ENCODE results near the gene PHACTR3. TPM values are rescaled to one million over a fixed set of nuclear protein-coding genes. Genes with fewer than 3 reads are reported as not detected.

Gene PHACTR3
- total and polyA plus RNA-seq, 2 experiments from 2014 or later: 0.45 to 0.61 TPM

DNA sequence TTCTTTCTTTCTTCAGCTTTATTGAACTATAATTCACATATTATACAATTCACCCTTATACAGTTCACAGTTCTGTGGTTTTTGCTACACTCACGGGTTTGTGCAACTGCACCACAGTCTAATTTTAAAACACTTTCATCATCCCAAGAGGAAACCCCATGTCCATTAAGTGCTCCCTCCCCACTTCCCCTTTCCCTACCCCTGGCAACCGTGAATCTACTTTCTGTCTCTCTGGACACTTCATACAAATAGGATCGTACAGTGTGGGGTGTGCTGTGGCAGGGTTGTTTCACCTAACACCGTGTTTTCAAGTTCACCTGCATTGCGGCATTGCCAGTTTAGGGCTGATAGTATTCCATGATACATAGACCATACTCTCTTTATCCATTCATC, 118.8 kb downstream of the PHACTR3 start:
- H3K79me2 ChIP-seq (replicated peaks; ENCODE audit: insufficient read depth): no peaks in the 10 kb centered on the region
- H3F3A ChIP-seq (replicated peaks; ENCODE audit: low read depth): no peaks in the 10 kb centered on the region
- TF ChIP-seq ZNF114 (CRISPR knock-in tag; IDR thresholded peaks at IDR 0.05): no peak
- no peak for TF ChIP-seq CREB1 (CRISPR knock-in tag; IDR thresholded peaks at IDR 0.05; ENCODE audit: low read depth)
- no peak for TF ChIP-seq JUNB (IDR thresholded peaks at IDR 0.05; ENCODE audit: unreplicated experiment)
- TF ChIP-seq, protein P1, sequence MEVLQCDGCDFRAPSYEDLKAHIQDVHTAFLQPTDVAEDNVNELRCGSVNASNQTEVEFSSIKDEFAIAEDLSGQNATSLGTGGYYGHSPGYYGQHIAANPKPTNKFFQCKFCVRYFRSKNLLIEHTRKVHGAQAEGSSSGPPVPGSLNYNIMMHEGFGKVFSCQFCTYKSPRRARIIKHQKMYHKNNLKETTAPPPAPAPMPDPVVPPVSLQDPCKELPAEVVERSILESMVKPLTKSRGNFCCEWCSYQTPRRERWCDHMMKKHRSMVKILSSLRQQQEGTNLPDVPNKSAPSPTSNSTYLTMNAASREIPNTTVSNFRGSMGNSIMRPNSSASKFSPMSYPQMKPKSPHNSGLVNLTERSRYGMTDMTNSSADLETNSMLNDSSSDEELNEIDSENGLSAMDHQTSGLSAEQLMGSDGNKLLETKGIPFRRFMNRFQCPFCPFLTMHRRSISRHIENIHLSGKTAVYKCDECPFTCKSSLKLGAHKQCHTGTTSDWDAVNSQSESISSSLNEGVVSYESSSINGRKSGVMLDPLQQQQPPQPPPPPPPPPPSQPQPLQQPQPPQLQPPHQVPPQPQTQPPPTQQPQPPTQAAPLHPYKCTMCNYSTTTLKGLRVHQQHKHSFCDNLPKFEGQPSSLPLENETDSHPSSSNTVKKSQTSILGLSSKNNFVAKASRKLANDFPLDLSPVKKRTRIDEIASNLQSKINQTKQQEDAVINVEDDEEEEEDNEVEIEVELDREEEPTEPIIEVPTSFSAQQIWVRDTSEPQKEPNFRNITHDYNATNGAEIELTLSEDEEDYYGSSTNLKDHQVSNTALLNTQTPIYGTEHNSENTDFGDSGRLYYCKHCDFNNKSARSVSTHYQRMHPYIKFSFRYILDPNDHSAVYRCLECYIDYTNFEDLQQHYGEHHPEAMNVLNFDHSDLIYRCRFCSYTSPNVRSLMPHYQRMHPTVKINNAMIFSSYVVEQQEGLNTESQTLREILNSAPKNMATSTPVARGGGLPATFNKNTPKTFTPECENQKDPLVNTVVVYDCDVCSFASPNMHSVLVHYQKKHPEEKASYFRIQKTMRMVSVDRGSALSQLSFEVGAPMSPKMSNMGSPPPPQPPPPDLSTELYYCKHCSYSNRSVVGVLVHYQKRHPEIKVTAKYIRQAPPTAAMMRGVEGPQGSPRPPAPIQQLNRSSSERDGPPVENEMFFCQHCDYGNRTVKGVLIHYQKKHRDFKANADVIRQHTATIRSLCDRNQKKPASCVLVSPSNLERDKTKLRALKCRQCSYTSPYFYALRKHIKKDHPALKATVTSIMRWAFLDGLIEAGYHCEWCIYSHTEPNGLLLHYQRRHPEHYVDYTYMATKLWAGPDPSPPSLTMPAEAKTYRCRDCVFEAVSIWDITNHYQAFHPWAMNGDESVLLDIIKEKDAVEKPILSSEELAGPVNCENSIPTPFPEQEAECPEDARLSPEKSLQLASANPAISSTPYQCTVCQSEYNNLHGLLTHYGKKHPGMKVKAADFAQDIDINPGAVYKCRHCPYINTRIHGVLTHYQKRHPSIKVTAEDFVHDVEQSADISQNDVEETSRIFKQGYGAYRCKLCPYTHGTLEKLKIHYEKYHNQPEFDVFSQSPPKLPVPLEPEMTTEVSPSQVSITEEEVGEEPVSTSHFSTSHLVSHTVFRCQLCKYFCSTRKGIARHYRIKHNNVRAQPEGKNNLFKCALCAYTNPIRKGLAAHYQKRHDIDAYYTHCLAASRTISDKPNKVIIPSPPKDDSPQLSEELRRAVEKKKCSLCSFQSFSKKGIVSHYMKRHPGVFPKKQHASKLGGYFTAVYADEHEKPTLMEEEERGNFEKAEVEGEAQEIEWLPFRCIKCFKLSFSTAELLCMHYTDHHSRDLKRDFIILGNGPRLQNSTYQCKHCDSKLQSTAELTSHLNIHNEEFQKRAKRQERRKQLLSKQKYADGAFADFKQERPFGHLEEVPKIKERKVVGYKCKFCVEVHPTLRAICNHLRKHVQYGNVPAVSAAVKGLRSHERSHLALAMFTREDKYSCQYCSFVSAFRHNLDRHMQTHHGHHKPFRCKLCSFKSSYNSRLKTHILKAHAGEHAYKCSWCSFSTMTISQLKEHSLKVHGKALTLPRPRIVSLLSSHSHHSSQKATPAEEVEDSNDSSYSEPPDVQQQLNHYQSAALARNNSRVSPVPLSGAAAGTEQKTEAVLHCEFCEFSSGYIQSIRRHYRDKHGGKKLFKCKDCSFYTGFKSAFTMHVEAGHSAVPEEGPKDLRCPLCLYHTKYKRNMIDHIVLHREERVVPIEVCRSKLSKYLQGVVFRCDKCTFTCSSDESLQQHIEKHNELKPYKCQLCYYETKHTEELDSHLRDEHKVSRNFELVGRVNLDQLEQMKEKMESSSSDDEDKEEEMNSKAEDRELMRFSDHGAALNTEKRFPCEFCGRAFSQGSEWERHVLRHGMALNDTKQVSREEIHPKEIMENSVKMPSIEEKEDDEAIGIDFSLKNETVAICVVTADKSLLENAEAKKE (CRISPR knock-in tag; IDR thresholded peaks at IDR 0.05): no peak
- TF ChIP-seq, protein P2, sequence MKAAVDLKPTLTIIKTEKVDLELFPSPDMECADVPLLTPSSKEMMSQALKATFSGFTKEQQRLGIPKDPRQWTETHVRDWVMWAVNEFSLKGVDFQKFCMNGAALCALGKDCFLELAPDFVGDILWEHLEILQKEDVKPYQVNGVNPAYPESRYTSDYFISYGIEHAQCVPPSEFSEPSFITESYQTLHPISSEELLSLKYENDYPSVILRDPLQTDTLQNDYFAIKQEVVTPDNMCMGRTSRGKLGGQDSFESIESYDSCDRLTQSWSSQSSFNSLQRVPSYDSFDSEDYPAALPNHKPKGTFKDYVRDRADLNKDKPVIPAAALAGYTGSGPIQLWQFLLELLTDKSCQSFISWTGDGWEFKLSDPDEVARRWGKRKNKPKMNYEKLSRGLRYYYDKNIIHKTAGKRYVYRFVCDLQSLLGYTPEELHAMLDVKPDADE (IDR thresholded peaks at IDR 0.05): no peak
- TF ChIP-seq POLR2AphosphoS5 (IDR thresholded peaks at IDR 0.05; ENCODE audit: low read depth): no peak
- TF ChIP-seq NANOG (IDR thresholded peaks at IDR 0.05; ENCODE audit: borderline replicate concordance): no peak
- TF ChIP-seq, protein P3, sequence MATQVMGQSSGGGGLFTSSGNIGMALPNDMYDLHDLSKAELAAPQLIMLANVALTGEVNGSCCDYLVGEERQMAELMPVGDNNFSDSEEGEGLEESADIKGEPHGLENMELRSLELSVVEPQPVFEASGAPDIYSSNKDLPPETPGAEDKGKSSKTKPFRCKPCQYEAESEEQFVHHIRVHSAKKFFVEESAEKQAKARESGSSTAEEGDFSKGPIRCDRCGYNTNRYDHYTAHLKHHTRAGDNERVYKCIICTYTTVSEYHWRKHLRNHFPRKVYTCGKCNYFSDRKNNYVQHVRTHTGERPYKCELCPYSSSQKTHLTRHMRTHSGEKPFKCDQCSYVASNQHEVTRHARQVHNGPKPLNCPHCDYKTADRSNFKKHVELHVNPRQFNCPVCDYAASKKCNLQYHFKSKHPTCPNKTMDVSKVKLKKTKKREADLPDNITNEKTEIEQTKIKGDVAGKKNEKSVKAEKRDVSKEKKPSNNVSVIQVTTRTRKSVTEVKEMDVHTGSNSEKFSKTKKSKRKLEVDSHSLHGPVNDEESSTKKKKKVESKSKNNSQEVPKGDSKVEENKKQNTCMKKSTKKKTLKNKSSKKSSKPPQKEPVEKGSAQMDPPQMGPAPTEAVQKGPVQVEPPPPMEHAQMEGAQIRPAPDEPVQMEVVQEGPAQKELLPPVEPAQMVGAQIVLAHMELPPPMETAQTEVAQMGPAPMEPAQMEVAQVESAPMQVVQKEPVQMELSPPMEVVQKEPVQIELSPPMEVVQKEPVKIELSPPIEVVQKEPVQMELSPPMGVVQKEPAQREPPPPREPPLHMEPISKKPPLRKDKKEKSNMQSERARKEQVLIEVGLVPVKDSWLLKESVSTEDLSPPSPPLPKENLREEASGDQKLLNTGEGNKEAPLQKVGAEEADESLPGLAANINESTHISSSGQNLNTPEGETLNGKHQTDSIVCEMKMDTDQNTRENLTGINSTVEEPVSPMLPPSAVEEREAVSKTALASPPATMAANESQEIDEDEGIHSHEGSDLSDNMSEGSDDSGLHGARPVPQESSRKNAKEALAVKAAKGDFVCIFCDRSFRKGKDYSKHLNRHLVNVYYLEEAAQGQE (IDR thresholded peaks at IDR 0.05; ENCODE audit: unreplicated experiment): no peak
- TF ChIP-seq, protein P4, sequence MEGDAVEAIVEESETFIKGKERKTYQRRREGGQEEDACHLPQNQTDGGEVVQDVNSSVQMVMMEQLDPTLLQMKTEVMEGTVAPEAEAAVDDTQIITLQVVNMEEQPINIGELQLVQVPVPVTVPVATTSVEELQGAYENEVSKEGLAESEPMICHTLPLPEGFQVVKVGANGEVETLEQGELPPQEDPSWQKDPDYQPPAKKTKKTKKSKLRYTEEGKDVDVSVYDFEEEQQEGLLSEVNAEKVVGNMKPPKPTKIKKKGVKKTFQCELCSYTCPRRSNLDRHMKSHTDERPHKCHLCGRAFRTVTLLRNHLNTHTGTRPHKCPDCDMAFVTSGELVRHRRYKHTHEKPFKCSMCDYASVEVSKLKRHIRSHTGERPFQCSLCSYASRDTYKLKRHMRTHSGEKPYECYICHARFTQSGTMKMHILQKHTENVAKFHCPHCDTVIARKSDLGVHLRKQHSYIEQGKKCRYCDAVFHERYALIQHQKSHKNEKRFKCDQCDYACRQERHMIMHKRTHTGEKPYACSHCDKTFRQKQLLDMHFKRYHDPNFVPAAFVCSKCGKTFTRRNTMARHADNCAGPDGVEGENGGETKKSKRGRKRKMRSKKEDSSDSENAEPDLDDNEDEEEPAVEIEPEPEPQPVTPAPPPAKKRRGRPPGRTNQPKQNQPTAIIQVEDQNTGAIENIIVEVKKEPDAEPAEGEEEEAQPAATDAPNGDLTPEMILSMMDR (conservative IDR thresholded peaks at IDR 0.05; ENCODE audit: low read depth in 2 of 2): no peak
- TF ChIP-seq STAT1 (IDR thresholded peaks at IDR 0.05; ENCODE audit: unreplicated experiment): no peak
- TF ChIP-seq EZH2phosphoT487 (IDR thresholded peaks at IDR 0.05; ENCODE audit: unreplicated experiment): no peak
- H3K27me3 ChIP-seq (ENCODE audit: insufficient read depth): no peaks in the 10 kb centered on the region
- H3K4me3 ChIP-seq: no peak overlapping the region
- H2AFZ ChIP-seq: no peak overlapping the region
- H3K36me3 Mint-ChIP-seq (ENCODE audit: low read depth): no peaks in the 10 kb centered on the region
- no peak overlapping the region for H3K27ac ChIP-seq (ENCODE audit: low read depth)
- H3K27me3 Mint-ChIP-seq (ENCODE audit: insufficient read depth, low read depth, poor library complexity): peaks cover 15% of the 10 kb centered on the region
- H3K4me3 Mint-ChIP-seq: no peak overlapping the region
- ATAC-seq: no peak
- no peaks in the 10 kb centered on the region; the same call in 1 of the 3 replicates for H3K9me3 Mint-ChIP-seq
- no peaks in the 10 kb centered on the region for H3K36me3 ChIP-seq (ENCODE audit: insufficient read depth)
- no peaks in the 10 kb centered on the region for H4K20me1 ChIP-seq (replicated peaks; ENCODE audit: insufficient read depth)
- H3K9me2 ChIP-seq (ENCODE audit: insufficient read depth): no peaks in the 10 kb centered on the region
- no peaks in the 10 kb centered on the region for H3K4me1 ChIP-seq (ENCODE audit: insufficient read depth)
- no peak overlapping the region for H3K4me2 ChIP-seq
- no peak overlapping the region for H3K27ac Mint-ChIP-seq
- DNase-seq (ENCODE audit: low spot score): no peak
- H3K4me1 Mint-ChIP-seq: peaks cover 4% of the 10 kb centered on the region; the same call in 2 of the 3 replicates
